Endothelial cell (in vitro differentiated cells): Measurements from ENCODE around the gene DOK5. TPM values are rescaled to one million over a fixed set of nuclear protein-coding genes. Genes with fewer than 3 reads are reported as not detected.

Experiments used
- DNase-seq: peaks from one replicate; pipeline ENCODE4 v3.0.0; 2021; ENCODE audit warnings: low spot score
- H3K27ac Mint-ChIP-seq: one replicate; pipeline ENCODE4 v1.8.0; 2021; ENCODE audit warnings: mixed read lengths, inconsistent platforms; ENCODE audit not compliant: unreplicated experiment
- H3K27me3 Mint-ChIP-seq: one replicate; pipeline ENCODE4 v1.8.0; 2021; ENCODE audit warnings: mild to moderate bottlenecking, moderate library complexity, mixed read lengths, inconsistent platforms; ENCODE audit not compliant: unreplicated experiment
- H3K36me3 Mint-ChIP-seq: one replicate; pipeline ENCODE4 v1.8.0; 2021; ENCODE audit warnings: mild to moderate bottlenecking, low read depth, mixed read lengths, inconsistent platforms; ENCODE audit not compliant: unreplicated experiment
- H3K4me1 Mint-ChIP-seq: one replicate; pipeline ENCODE4 v1.8.0; 2021; ENCODE audit warnings: mild to moderate bottlenecking, mixed read lengths, inconsistent platforms; ENCODE audit not compliant: unreplicated experiment
- H3K4me3 Mint-ChIP-seq: one replicate; pipeline ENCODE4 v1.8.0; 2021; ENCODE audit warnings: mild to moderate bottlenecking, mixed read lengths, inconsistent platforms; ENCODE audit not compliant: unreplicated experiment
- H3K9me3 Mint-ChIP-seq: one replicate; pipeline ENCODE4 v1.8.0; 2021; ENCODE audit warnings: mixed read lengths, inconsistent platforms; ENCODE audit not compliant: unreplicated experiment
- total RNA-seq: library from RNA; stranded (reverse); fragmentation: NEBNext Ultra II Directional; extraction: Animal tissue kit (Norgen Biotek cat#: 25700); gene quantifications from one replicate; pipeline ENCODE4 v1.2.1, GENCODE V29; 2021; ENCODE audit not compliant: unreplicated experiment
- TF ChIP-seq, protein P1 (sequence below): fragments of 200-600 bp; sonication (generic); IDR thresholded peaks from one replicate; pipeline ENCODE4 v1.5.0; 2021; ENCODE audit warnings: antibody characterized with exemption; ENCODE audit not compliant: unreplicated experiment

Gene DOK5
- total RNA-seq, 1 donor from 2014 or later = 0.26 TPM

DNA sequence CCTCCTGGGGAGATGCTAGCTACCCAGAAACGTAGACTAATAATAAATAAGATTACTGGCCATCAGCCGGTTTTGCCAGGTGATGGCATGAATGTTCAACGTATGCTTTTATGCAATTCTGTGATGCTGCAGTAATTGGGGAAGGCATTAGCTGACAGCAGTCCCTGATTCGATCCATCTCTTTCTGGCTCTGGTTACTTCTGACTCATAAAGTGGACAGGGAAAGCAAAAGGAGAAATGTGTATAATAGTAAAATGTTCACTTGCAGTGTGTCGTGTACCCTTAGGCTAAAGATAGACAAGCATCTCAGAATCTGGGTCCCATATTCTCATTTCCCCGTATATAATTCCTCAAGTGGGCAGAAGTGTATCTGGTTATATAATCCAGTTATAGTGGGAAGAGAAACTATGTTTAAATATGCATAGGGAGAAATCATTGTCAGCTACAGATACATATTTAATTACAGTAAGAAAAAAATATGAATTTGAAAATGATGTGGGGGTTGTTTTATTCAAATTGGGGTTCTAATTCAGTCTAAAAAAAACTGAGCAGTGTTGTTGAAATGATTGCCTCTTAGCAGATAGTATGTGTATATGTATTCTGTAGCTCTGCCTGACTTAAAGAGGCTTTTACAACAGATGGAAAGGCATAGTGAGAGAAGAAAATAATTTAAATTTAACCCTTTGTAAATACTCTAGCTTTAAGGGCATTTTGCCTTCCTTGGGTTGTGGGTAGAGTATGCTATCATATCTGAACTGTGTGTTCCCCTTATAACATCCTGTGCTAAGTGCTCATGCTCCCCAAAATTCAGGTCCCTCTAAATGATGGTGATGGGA lies 40.6 kb downstream of the DOK5 start:
- Mint-ChIP-seq H3K9me3 (no peaks in the 10 kb centered on the region), H3K36me3 (no peaks in the 10 kb centered on the region), H3K27me3 (no peaks in the 10 kb centered on the region), H3K4me3 (no peak overlapping the region), H3K27ac (no peak overlapping the region), H3K4me1 (no peaks in the 10 kb centered on the region)
- TF ChIP-seq, protein P1, sequence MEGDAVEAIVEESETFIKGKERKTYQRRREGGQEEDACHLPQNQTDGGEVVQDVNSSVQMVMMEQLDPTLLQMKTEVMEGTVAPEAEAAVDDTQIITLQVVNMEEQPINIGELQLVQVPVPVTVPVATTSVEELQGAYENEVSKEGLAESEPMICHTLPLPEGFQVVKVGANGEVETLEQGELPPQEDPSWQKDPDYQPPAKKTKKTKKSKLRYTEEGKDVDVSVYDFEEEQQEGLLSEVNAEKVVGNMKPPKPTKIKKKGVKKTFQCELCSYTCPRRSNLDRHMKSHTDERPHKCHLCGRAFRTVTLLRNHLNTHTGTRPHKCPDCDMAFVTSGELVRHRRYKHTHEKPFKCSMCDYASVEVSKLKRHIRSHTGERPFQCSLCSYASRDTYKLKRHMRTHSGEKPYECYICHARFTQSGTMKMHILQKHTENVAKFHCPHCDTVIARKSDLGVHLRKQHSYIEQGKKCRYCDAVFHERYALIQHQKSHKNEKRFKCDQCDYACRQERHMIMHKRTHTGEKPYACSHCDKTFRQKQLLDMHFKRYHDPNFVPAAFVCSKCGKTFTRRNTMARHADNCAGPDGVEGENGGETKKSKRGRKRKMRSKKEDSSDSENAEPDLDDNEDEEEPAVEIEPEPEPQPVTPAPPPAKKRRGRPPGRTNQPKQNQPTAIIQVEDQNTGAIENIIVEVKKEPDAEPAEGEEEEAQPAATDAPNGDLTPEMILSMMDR = no peak
- no peak for DNase-seq

DNA sequence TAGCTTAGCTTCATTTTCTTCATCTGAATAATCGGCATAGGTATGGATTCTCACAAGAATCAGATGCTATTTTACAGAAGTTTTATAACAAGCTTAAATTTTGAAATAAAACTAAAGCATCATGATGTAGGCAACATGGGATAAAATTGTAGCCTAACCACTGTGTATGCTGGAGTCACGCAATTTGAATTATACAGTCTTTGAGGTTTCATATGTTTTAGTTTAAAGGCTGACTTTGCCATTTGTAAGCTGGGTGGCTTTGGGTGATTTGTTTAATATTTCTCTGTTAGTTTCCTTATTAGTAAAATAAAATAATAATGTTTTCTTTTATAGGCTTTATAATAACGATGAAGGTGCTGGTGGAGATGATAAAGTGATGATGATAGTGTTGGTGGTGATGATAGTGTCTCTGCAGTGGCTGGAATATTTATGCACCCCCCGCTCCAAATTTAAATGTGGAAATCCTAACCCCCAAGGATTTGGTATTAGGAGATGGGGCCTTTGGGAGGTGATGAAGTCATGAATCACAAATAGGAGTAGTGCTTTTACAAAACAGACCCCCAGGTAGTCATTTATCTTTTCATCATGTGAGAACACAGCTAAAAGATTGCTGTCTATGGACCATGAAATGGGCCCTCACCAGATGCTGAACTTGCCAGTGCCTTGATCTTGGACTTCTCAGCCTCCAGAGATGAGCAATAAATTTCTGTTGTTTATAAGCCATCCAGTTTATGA lies 42.0 kb downstream of the DOK5 start:
- Mint-ChIP-seq H3K4me1 (no peaks in the 10 kb centered on the region), H3K36me3 (no peaks in the 10 kb centered on the region), H3K27ac (no peak overlapping the region), H3K9me3 (no peaks in the 10 kb centered on the region), H3K27me3 (no peaks in the 10 kb centered on the region), H3K4me3 (no peak overlapping the region)
- TF ChIP-seq, protein P1 = no peak
- no peak for DNase-seq

DNA sequence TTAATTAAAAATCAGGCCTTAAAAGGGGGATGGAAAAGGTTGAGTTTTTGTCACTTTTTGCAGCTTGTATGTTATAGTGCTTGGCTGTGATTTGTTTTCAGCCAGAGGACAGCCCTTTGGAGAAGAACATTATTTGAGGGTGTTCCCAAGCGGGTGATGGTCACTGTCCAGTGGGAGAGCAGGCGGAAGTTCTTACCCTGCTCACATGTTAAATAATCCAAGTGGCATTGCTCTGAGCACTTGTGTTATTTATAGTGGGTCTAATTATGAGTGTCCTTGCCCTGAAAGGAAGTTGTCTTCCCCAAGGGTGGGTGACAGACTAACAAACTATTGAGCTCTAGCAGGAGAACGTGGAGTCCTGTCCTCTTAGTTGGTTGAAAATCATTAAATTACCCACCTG lies 49.5 kb downstream of the DOK5 start:
- TF ChIP-seq, protein P1 = no peak
- DNase-seq = no peak
- Mint-ChIP-seq H3K4me1 (peaks cover 7% of the 10 kb centered on the region), H3K36me3 (no peaks in the 10 kb centered on the region), H3K4me3 (no peak overlapping the region), H3K27me3 (no peaks in the 10 kb centered on the region), H3K27ac (no peak overlapping the region), H3K9me3 (no peaks in the 10 kb centered on the region)

DNA sequence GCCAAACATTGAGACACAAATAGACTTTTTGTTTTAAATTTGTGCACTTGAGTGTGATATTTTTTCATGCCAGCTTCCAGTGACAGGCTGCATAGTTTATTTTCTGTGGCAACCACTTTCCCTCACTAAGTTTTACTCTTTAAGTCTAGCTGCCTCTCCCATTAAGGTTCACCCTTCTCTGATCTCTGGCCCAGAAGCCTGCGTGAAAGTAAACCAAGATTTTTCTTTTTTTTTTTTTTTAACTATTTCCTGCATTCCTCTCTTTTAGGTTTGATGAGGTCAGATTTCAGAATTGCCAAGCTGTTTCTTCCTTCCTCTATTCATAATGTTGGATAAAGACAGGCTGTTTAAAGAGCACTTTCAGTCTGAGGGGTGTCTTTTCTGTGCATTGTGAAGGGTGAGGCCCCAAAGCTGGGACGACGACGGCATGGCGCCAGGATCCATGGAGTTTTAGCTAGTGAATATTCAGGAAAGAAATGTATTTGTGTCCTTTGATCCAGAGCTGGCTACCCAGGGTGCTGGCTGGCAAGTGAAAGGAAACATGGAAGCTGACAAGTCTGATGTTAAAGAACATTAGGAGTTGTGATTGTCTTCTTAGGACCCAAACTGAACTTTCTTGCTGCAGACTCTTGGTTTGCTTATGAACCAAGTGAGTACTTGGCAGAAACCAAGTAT lies 50.7 kb downstream of the DOK5 start:
- H3K27me3 Mint-ChIP-seq = no peaks in the 10 kb centered on the region
- peaks cover 7% of the 10 kb centered on the region for H3K4me1 Mint-ChIP-seq
- TF ChIP-seq, protein P1 = no peak
- no peaks in the 10 kb centered on the region for H3K9me3 Mint-ChIP-seq
- H3K27ac Mint-ChIP-seq = no peak overlapping the region
- H3K36me3 Mint-ChIP-seq = no peaks in the 10 kb centered on the region
- no peak for DNase-seq
- no peak overlapping the region for H3K4me3 Mint-ChIP-seq
